Cerebellar nuclear complex (tissue), 1 donor: ENCODE measurements around the gene GLYR1.

Experiments
- DNase-seq, 2 experiments: peaks; one replicate each; lab custom pipeline; 2025; lab: John Stamatoyannopoulos, UW

Gene GLYR1

GRCh38 chr16:4847774-4848587 lies 893 bp upstream of the GLYR1 start:
- no peak for DNase-seq

GRCh38 chr16:4846503-4846900 lies 586 bp downstream of the GLYR1 start:
- DNase-seq: no peak

- DNase-seq: no peak
Observed at GRCh38 chr16:4840984-4841383, 6.1 kb downstream of the GLYR1 start.

- no peak for DNase-seq
Observed at GRCh38 chr16:4839942-4840341, 7.1 kb downstream of the GLYR1 start.

GRCh38 chr16:4837733-4838501 lies 9.2 kb downstream of the GLYR1 start:
- no peak for DNase-seq

- DNase-seq: no peak
Observed at GRCh38 chr16:4836727-4837126, 10.4 kb downstream of the GLYR1 start.

- DNase-seq: no peak
Observed at GRCh38 chr16:4833584-4833983, 13.5 kb downstream of the GLYR1 start.

- DNase-seq: no peak
Observed at GRCh38 chr16:4832698-4833343, 14.3 kb downstream of the GLYR1 start.

- no peak for DNase-seq
Observed at GRCh38 chr16:4831616-4832015, 15.5 kb downstream of the GLYR1 start.

GRCh38 chr16:4830408-4830807 lies 16.7 kb downstream of the GLYR1 start:
- DNase-seq: no peak

GRCh38 chr16:4828567-4829321 lies 18.3 kb downstream of the GLYR1 start:
- no peak for DNase-seq

- no peak for DNase-seq
Observed at GRCh38 chr16:4826980-4827379, 20.1 kb downstream of the GLYR1 start.

- no peak for DNase-seq
Observed at GRCh38 chr16:4826526-4826925, 20.6 kb downstream of the GLYR1 start.

GRCh38 chr16:4825196-4825595 lies 21.9 kb downstream of the GLYR1 start:
- DNase-seq: no peak

GRCh38 chr16:4820652-4821051 lies 26.4 kb downstream of the GLYR1 start:
- no peak for DNase-seq

GRCh38 chr16:4814542-4815173 lies 32.4 kb downstream of the GLYR1 start:
- DNase-seq: no peak

GRCh38 chr16:4814046-4814445 lies 33.0 kb downstream of the GLYR1 start:
- no peak for DNase-seq

GRCh38 chr16:4813251-4814003 lies 33.7 kb downstream of the GLYR1 start:
- DNase-seq: no peak

- DNase-seq: no peak
Observed at GRCh38 chr16:4811773-4812172, 35.3 kb downstream of the GLYR1 start.

- no peak for DNase-seq
Observed at GRCh38 chr16:4811242-4811641, 35.8 kb downstream of the GLYR1 start.

- no peak for DNase-seq
Observed at GRCh38 chr16:4806280-4806679, 40.8 kb downstream of the GLYR1 start.
